ENCODE measurements around the gene EXOC4. TPM values are rescaled to one million over a fixed set of nuclear protein-coding genes. Genes with fewer than 3 reads are reported as not detected.

The EXOC4 gene
- total and polyA plus RNA-seq, 9 donors, result 26.8 to 80.5 (median 70.7) TPM

DNA sequence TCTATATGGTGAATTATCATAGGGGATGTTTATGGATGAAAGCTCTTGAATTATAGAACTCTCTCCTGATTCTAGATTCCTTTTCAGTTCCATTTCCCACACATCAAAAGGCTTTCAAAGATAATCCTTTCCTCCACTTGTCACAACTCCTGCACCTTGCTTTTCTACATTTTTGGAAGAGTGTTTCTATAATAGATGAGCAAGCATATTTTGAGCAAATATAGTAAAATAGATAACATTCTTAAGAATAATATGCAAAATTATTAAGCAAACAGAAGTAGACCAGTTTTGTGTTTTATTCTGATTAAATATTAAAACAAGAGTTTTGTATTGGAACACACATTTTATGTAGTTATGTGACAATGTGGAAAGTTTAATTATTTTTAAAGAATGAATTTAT is 340.7 kb downstream of the EXOC4 start:
- H3K27ac ChIP-seq, result no peak overlapping the region
- TF ChIP-seq, protein P1, sequence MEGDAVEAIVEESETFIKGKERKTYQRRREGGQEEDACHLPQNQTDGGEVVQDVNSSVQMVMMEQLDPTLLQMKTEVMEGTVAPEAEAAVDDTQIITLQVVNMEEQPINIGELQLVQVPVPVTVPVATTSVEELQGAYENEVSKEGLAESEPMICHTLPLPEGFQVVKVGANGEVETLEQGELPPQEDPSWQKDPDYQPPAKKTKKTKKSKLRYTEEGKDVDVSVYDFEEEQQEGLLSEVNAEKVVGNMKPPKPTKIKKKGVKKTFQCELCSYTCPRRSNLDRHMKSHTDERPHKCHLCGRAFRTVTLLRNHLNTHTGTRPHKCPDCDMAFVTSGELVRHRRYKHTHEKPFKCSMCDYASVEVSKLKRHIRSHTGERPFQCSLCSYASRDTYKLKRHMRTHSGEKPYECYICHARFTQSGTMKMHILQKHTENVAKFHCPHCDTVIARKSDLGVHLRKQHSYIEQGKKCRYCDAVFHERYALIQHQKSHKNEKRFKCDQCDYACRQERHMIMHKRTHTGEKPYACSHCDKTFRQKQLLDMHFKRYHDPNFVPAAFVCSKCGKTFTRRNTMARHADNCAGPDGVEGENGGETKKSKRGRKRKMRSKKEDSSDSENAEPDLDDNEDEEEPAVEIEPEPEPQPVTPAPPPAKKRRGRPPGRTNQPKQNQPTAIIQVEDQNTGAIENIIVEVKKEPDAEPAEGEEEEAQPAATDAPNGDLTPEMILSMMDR (IDR thresholded peaks at IDR 0.05), result no peak
- TF ChIP-seq POLR2A (IDR thresholded peaks at IDR 0.05), result no peak

DNA sequence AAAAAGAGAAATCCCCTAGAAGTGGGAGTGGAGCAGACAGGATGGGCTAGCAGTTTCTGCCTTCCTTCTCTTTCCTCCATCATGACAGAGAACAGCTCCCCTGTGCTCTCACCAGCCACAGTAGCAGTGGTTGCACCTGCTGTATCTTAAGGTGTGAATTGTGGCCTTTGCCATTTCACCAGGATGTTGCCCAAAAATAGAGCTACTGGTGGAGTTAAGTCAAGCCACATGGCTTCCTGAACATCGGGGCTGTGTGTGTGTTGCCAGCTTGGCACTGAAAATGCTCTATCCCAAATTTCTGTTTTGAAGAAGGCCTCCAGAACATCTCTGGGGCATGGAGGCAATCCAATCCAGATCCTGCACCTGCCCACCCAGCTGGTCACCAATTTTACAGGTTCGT is 348.7 kb downstream of the EXOC4 start:
- 69 to 80% (median 74%) methylated on average over 2 of the region's 2 CpGs for WGBS, 3 donors
- Histone ChIP-seq H3K4me3 (no peak overlapping the region), H3K36me3 (no peaks in the 10 kb centered on the region), H3K4me1 (ENCODE audit: insufficient read depth) (no peaks in the 10 kb centered on the region), H3K9me3 (no peaks in the 10 kb centered on the region), H3K27ac (no peak overlapping the region), H3K27me3 (no peaks in the 10 kb centered on the region)
- intact Hi-C loops (cut with DNase I), result no loop called here
- no peak for DNase-seq
- TF ChIP-seq, protein P1 (IDR thresholded peaks at IDR 0.05), result no peak
- TF ChIP-seq POLR2A (IDR thresholded peaks at IDR 0.05) (no peak), EP300 (IDR thresholded peaks at IDR 0.05) (no peak)

More for the DNA sequence above, 340.7 kb downstream of the EXOC4 start:
- DNase-seq, result no peak
- Histone ChIP-seq H3K9me3 (no peaks in the 10 kb centered on the region), H3K4me3 (no peak overlapping the region), H3K4me1 (ENCODE audit: insufficient read depth) (no peaks in the 10 kb centered on the region), H3K36me3 (no peaks in the 10 kb centered on the region), H3K27me3 (no peaks in the 10 kb centered on the region)
- intact Hi-C loops (cut with DNase I), result no loop called here

DNA sequence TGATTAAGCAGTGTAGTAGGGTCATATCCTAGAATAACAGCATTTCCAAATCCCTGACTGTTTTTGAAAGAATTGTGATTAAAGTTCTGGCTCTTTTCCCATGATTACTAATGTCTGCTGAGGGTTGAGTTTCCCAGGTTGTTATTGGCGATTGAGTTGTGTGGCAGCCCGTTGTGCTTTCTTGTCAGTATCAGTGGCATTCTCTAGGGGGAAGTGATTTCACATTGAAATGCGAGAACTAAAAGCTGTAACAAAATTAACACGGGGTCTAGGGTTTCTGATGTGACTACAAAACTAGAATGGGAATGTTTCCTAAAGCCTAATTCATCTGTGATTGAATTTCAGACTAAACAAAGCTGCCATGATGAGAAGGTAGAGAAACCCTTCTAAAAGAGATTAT is 349.4 kb downstream of the EXOC4 start:
- Histone ChIP-seq H3K27me3 (no peaks in the 10 kb centered on the region), H3K4me3 (no peak overlapping the region), H3K36me3 (no peaks in the 10 kb centered on the region), H3K4me1 (ENCODE audit: insufficient read depth) (no peaks in the 10 kb centered on the region), H3K27ac (no peak overlapping the region), H3K9me3 (no peaks in the 10 kb centered on the region)
- no peak for DNase-seq
- TF ChIP-seq, protein P1 (IDR thresholded peaks at IDR 0.05), result no peak
- no peak for TF ChIP-seq EP300 (IDR thresholded peaks at IDR 0.05)
- TF ChIP-seq POLR2A (IDR thresholded peaks at IDR 0.05), result no peak
- WGBS, 3 donors, result 56 to 77% (median 64%) methylated on average over 4 of the region's 4 CpGs
- intact Hi-C loops (cut with DNase I), result no loop called here

DNA sequence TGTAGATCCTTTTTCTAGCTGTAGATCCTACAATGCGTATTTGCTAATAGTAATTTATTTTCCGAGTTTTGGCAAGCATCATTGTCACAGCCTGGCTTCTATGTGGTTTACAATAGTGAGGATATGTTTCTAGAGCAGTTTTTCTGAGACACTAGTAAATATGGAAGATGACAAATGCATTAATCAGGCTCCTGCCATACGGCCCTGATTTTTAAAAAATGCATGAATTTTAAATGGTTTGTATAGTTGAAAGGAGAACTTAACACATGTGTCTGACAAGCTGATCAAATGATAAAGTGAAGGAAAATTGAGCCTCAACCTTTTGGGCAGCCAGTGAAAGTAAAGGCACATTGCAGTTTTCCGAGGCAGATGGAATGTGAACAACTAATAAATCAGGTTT is 354.1 kb downstream of the EXOC4 start:
- Histone ChIP-seq H3K4me1 (ENCODE audit: insufficient read depth) (no peaks in the 10 kb centered on the region), H3K27ac (no peak overlapping the region), H3K4me3 (no peak overlapping the region), H3K27me3 (no peaks in the 10 kb centered on the region), H3K36me3 (no peaks in the 10 kb centered on the region), H3K9me3 (no peaks in the 10 kb centered on the region)
- WGBS, 3 donors, result 89 to 91% (median 90%) methylated on average over 4 of the region's 4 CpGs
- DNase-seq, result no peak
- TF ChIP-seq, protein P1 (IDR thresholded peaks at IDR 0.05), result no peak
- TF ChIP-seq EP300 (IDR thresholded peaks at IDR 0.05) (no peak), POLR2A (IDR thresholded peaks at IDR 0.05) (no peak)
- intact Hi-C loops (cut with DNase I), result no loop called here

DNA sequence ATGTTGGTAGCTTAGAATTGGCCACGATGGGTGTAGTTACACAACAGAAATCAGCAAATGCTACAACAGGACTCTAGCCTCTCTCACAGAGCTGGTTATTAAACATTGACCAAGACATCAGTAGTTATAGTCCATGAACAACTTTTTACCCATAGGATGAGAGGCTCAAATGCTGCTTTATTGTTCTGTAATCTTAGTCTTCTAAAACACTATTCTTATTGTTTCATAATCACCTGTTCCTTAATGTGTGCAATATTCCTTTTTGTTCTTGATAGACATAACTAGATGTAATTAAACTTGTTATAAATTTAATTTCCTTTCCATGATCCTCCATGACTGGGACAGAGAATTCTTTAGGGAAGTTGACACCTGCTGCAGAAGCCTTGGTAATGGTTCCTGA is 356.9 kb downstream of the EXOC4 start:
- Histone ChIP-seq H3K27me3 (no peaks in the 10 kb centered on the region), H3K4me1 (ENCODE audit: insufficient read depth) (no peaks in the 10 kb centered on the region), H3K36me3 (no peaks in the 10 kb centered on the region), H3K9me3 (no peaks in the 10 kb centered on the region), H3K27ac (no peak overlapping the region), H3K4me3 (no peak overlapping the region)
- 82 to 96% (median 92%) methylated on average over 1 of the region's 1 CpG for WGBS, 3 donors
- TF ChIP-seq POLR2A (IDR thresholded peaks at IDR 0.05) (no peak), EP300 (IDR thresholded peaks at IDR 0.05) (no peak)
- TF ChIP-seq, protein P1 (IDR thresholded peaks at IDR 0.05), result no peak
- no peak for DNase-seq
- intact Hi-C loops (cut with DNase I), result no loop called here

Data from ovary (tissue), 9 donors.